Activated naive CD4-positive, alpha-beta T cell treated with anti-CD3 and anti-CD28 coated beads, Interleukin-2, amount 50 U/mL, for 72 hours (primary cell): ENCODE data around the gene FANCE. TPM values are rescaled to one million over a fixed set of nuclear protein-coding genes. Genes with fewer than 3 reads are reported as not detected.

ENCODE experiments used
- ATAC-seq, 2 donors: fragments of 150-1000 bp; cut with Tn5 transposase; 2 replicates each; pipeline ENCODE4 v1.10.0; 2021; ENCODE audit warnings: mild to moderate bottlenecking in 2 of 2, moderate library complexity in 2 of 2
- DNase-seq, 2 donors: peaks; one replicate each; pipeline ENCODE4 v3.0.0; 2021 to 2022; ENCODE audit warnings: low spot score in 2 of 2
- H3K27ac Mint-ChIP-seq, 2 donors: one replicate each; pipeline ENCODE4 v1.8.0; 2022; ENCODE audit warnings: mild to moderate bottlenecking in 2 of 2, mixed read lengths in 2 of 2
- H3K36me3 Mint-ChIP-seq, 2 donors: one replicate each; pipeline ENCODE4 v1.8.0; 2022; ENCODE audit warnings: mixed read lengths in 2 of 2
- H3K9me3 Mint-ChIP-seq, 2 donors: one replicate each; pipeline ENCODE4 v1.8.0; 2022; ENCODE audit warnings: mixed read lengths in 2 of 2
- total RNA-seq, 2 donors: library from RNA; stranded (reverse); gene quantifications; one replicate each; pipeline ENCODE4 v1.2.3, GENCODE V29; 2022

The FANCE gene
- total RNA-seq, 2 donors from 2014 or later, result 14.3 to 14.7 TPM

DNA sequence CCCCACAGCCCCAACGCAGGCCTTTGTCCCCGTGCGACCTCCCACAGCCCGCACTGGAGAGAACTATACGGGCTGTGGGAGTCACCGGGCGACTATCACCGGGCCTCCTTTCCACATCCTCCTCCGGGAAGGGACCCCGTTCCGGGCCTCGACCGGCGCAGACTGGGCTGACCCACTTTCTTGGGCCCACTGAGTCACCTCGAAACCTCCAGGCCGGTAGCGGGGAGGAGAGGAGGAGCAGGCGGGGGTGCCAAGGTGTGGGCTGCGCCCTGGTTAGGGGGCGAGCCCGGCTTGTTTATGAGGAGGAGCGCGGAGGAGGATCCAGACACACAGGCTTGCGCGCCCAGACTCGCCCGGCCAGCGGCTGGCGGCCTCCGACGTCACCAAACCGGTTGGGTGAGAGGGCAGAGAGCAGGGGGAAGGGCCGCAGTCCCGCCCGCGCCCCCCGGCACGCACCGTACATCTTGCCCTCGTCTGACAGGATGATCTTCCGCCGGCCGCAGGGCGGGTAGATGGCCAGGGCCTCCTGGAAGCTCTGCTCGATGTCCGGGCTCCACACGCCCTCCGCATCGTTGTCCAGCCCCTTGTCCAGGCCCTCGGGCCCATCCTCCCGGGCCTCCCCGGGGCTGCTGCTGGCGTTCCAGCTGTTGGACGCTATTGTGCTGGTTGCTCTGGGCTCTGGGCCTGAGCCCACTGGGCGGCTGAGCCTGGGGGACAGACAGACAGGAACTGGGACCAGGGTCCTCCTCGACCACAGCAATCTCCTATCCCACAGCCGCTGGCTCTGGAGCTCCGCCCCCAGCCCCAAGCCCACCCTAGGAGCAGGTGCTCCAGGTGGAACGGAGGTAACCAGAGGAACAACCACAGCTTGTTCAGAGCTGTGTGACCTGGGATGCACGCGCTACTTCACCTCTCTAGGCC is 34.1 kb downstream of the FANCE start:
- ATAC-seq, result no peak
- Mint-ChIP-seq H3K36me3 (no peaks in the 10 kb centered on the region), H3K27ac (no peak overlapping the region), H3K9me3 (no peaks in the 10 kb centered on the region)
- DNase-seq, result no peak

DNA sequence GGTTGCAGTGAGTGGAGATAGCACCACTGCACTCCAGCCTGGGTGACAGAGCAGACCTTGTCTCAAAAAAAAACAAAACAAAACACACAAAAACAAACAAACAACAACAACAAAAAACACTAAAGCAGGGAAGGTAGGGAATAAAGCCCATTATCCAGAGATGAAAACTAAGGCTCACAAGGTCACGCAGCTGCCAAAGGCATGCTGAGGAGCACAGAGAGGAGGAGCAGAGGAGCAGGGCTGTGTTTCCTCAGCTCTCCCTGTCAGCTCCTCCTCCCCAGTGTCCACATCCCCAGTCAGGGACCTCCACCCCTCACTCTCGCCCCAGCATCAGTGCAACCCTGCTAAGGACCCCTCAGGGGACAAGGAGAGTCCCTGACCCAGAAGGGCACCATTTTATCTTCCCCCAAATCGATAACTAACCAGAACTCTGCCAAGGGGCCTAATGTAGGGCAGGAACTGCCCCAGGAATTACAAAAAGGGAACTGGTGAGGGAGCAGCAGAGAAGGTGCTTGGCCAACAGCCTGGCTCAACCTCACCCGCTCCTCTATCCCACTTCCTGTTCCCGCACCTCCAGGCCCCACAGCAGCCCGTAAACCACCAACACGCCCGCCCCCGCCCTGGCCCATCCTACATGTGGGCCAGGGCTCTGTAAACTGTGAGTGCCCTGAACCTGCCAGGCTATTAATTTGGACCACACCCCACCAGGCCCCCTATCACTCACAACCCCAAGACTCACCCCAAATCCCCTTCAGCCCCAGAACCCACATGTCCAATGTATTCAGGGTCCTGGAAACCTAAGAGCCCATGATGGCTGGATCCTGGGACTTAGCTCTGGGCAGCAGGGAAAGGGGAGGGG is 35.7 kb downstream of the FANCE start:
- ATAC-seq (no peak), DNase-seq (no peak)
- no peaks in the 10 kb centered on the region for H3K9me3 Mint-ChIP-seq
- no peak overlapping the region for H3K27ac Mint-ChIP-seq
- H3K36me3 Mint-ChIP-seq, result no peaks in the 10 kb centered on the region

DNA sequence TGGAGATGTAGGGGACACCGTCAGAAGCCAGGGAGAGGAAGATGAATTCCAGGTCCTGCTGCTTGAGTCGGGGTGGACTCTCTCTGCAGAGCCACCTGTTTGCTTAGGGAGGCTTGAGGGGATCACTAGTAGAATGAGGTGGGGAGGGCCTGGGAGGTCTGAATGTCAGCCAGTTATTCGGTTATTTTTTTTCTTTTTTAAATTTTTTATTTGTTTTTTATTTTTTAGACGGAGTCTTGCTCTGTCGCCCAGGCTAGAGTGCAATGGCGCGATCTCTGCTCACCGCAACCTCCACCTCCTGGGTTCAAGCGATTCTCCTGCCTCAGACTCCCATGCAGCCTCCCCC is 36.4 kb downstream of the FANCE start:
- no peak for DNase-seq
- no peaks in the 10 kb centered on the region for H3K36me3 Mint-ChIP-seq
- H3K27ac Mint-ChIP-seq, result no peak overlapping the region
- ATAC-seq, result no peak
- H3K9me3 Mint-ChIP-seq, result no peaks in the 10 kb centered on the region

DNA sequence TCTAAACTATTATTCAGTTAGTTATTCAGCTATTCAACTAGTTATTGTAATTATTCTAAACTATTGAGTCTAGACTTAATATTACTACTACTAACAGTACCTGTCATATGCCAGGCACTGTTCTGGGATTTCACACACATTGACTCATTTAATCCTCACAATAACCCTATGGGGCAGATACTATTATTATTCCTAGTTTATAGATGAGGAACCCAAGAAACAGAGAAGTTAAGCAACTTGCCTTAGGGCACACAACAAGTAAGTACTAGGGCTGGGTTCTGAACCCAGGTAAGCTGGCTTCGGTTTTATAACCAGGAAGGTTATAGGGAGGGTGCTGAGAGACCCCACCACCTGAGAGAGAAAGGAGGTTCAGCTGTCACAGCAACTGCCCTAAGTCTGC is 36.9 kb downstream of the FANCE start:
- H3K36me3 Mint-ChIP-seq, result no peaks in the 10 kb centered on the region
- no peak overlapping the region for H3K27ac Mint-ChIP-seq
- DNase-seq (no peak), ATAC-seq (no peak)
- H3K9me3 Mint-ChIP-seq, result no peaks in the 10 kb centered on the region

DNA sequence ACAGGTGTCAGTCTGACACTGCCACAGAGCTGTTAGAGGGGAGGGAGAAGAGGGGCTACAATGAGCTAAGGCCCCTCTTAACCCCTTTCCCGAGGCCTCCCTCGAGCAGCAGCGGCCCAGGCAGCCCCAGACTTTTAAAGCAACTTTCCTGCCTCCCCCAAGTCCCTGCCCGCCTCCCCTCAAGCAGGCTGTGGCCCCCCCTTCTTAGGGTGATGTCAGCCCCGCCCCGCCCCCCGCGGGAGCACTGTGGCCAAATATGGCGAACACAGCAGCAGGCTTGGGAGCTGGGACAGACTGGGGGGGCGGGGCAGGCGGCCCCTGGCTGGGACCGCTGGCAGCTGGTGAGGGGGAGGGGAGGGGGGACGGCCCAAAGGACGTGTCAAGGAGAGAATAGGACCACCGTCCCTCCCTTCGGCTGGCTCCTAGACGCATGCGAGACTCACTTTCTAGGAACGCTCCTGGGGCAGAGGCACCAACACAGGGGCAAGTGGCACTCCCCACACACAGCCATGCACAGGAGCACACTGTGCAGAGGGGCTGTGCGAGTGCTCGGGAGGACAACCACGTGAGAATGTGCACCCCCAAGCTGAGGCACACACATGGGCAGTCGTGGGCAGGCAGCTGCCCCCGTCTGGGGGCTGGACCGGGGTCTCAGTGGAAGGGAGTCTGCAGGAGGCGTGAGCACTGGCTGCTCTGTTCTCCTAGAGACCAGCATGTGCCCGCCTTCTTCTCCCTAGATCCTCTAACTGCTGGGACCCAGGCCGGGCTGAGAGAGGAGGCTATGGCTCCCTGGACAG is 38.1 kb downstream of the FANCE start:
- Mint-ChIP-seq H3K27ac (no peak overlapping the region), H3K36me3 (no peaks in the 10 kb centered on the region), H3K9me3 (no peaks in the 10 kb centered on the region)
- DNase-seq (no peak), ATAC-seq (no peak)

DNA sequence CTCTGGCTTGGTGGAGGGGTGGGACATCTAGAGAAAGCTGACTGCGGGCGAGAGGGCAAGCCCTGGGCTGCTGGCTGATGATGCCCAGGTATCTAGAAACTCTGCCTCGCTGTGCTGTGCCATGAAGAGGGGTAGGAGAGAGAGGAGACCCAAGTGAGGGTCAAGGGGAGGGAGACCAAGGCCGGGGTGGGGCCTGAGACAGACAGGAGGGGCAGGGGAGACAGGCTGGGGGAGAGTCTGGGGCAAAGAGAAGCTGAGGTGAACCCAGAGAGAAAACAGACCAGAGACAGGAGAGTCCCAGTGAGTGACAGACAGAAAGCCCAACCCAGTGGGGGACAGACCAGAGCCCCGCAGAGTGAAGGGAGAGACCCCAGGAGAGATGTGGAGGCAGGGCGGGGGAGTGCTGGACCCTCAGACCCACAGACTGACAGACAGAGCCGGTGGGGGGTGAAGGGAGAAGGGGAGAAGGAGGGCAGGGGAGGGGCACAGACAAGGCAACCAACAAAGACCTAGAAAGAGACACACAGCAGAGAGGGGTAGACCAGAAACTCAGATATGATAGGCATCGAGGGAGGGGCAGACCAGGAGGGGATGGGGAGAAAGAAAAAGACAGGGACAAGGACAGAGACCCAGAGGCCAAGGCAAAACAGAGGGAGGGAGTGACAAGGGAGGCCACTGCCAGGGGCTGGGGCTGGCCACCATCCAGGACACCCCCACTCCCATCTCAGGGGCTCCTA is 38.9 kb downstream of the FANCE start:
- Mint-ChIP-seq H3K36me3 (no peaks in the 10 kb centered on the region), H3K9me3 (no peaks in the 10 kb centered on the region), H3K27ac (peak overlapping the region in 1 of 2 donors; percentile 58)
- ATAC-seq, result no peak
- DNase-seq, result no peak

DNA sequence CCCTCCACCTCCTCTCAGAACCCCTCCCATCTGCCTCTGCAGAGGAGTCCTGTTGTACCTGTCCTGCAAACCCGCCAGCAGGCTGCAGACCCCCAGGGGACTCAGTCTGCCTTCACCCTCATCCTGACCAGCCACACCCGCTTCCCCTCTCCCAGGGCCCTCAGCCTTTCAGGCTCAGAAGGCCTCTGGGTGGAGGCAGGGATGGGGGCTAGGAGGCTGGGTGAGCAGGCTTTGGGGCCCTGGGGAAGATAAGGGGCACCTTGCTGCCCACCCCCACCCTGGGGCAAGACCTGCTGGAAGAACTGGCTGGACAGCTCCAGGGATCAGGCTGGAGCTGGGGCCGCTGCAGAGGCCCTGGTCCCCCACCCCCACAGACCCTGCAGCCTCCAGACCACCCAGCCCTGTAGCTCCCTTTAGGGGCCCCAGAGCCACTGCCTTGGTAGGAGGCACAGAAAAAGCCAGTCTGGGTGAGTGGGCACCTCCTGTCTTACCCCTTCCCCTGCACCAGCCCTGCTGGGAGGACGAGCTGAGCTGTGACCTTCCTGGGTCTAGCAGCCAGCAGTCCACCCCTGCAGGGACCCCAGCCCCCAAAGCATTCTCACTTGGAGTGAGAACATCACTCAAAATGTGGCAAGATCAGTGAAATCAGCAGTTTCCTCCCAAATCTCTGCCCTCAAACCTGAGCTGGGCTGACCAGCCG is 39.6 kb downstream of the FANCE start:
- H3K36me3 Mint-ChIP-seq, result no peaks in the 10 kb centered on the region
- H3K9me3 Mint-ChIP-seq, result no peaks in the 10 kb centered on the region
- no peak for DNase-seq
- ATAC-seq, result no peak
- no peak overlapping the region for H3K27ac Mint-ChIP-seq

DNA sequence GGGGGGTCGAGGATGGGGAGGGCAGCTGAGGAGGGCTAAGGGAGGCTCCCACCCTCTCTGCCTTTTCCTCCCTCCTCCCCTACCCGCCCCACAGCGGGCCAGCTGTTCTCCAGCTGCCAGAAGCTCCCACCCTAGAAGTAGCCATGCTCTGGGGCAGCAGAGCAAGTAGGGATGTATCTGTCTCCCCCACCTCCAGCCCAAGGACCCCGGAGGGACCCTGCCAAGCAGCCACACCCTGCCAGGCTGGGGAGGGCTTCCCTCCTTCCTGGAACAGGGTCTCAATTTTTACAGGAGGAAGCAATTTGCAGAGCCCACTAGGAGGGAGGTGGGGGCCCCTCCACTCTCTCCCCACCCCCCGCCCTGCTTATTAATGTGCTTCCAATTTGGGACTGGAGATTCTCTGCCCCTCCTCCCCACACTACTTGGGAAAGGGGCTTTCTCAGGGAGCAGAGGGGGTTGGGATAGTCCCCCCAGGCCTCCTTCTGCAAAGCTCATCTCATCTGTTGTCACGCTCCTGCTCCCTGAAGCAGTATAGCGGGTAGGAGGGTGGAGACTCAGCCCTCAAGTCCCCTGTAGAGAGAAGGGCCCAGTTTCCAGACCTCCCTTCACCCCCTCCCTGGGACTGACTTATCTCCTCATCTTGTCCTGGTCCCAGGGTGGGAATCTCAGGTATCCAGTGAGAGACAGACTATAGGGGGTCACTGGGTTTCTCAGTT is 40.3 kb downstream of the FANCE start:
- Mint-ChIP-seq H3K36me3 (no peaks in the 10 kb centered on the region), H3K9me3 (no peaks in the 10 kb centered on the region), H3K27ac (no peak overlapping the region)
- DNase-seq, result no peak
- ATAC-seq, result no peak

DNA sequence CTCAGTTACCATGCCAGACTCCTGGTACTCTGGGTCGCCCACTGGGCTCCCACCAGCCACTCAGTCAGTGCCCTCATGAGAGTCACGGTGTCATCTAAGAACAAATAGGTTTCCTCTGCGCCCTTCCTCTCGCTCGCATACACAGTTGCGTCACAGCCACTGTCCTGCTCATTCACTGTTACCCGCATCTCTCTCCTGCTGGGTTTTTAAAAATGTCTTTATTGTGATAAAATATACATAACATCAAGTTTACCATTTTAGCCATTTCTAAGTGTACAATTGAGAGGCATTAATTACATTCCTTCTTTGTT is 40.8 kb downstream of the FANCE start:
- DNase-seq, result no peak
- Mint-ChIP-seq H3K36me3 (no peaks in the 10 kb centered on the region), H3K27ac (peak overlapping the region in 1 of 2 donors; percentile 85), H3K9me3 (no peaks in the 10 kb centered on the region)
- ATAC-seq, result no peak

DNA sequence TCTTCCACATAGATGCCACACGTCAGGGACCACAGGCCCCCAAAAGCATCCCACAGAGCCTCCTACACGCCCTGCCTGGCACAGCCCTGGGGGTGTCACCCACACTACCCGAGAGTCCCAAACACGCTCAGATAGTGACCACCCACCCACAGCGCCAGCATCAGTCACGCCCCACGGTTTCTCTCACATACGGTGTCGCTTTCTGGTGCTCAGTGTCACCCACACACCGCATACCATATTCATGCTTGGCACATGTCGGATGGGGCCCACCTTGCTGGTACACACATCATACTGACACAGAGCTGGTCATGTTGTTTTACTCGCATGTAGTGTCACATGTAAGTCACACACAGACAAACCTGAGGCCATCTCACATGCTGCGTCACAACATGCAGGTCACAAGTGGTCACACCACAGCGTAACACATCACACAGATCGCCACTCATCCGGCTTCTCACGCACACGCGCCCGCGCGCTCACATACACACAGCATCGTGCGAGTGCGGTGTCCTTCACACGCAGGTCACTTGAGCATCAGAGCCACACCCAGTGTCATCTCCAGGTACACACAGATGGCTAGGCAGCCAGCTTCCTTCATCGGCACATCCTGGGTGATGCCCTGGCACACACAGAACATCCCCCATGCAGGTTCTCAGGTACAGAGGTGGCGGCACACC is 41.3 kb downstream of the FANCE start:
- DNase-seq (no peak), ATAC-seq (no peak)
- Mint-ChIP-seq H3K9me3 (no peaks in the 10 kb centered on the region), H3K36me3 (no peaks in the 10 kb centered on the region), H3K27ac (peak overlapping the region in 1 of 2 donors; percentile 85)

DNA sequence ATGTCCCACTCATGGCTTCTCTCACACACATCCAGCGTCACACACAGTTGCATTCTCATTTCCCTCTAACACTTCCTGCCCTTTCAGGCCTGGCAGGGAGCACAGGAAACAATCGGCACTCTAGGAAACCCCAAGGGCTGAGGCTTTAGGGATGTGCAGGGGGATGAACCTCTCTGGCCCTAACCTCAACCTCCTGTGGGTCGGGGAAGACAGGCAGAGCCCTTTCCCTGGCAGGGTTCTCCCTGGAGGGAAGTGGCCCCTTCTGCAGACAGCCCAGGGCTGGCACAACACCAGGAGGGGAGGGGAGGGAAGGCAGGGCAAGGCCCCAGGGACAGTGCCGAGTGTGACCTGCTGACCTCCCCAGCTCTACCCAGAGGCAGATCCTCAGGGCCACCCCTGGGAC is 42.0 kb downstream of the FANCE start:
- DNase-seq (no peak), ATAC-seq (no peak)

DNA sequence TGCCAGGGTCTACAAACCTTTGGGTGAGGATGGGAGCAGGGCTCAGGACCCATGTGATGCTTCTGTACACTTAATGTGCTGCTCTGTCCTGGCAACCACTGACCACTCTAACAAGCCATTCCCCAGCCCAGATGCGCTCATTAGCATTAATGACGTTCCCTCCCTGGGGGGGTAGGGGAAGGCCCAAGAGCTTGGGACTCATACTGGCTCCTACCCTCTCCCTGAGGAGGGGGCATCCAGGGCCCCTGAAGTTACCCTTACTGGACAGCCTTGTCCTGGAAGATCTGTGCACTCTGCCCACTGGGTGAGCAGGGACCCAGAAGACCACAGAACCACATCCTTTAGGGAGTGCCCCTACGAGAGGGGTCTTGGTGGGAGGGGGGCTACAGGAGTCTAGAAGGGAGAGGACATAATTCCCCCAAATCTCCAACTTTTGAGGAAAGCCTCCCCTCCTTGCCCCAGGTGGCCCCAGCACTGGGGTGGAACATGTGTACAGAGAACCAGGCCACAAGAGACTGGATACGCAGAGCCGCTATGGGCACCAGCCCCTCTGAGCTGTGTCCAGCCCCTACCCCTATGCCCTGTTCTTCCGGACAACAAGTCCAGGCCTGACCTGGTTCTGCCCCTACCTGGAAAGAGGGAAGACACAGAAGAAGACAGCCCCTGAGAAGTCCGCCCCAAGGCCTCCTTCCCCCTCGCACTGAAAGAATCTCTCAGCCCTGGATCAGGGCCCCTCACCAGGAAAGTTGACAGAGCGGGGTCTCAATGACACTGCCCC is 43.3 kb downstream of the FANCE start:
- no peak for ATAC-seq
- no peaks in the 10 kb centered on the region for H3K36me3 Mint-ChIP-seq
- no peaks in the 10 kb centered on the region for H3K9me3 Mint-ChIP-seq
- H3K27ac Mint-ChIP-seq, result no peak overlapping the region
- DNase-seq, result no peak

More for the DNA sequence above, 42.0 kb downstream of the FANCE start:
- H3K36me3 Mint-ChIP-seq, result no peaks in the 10 kb centered on the region
- no peaks in the 10 kb centered on the region for H3K9me3 Mint-ChIP-seq
- no peak overlapping the region for H3K27ac Mint-ChIP-seq

DNA sequence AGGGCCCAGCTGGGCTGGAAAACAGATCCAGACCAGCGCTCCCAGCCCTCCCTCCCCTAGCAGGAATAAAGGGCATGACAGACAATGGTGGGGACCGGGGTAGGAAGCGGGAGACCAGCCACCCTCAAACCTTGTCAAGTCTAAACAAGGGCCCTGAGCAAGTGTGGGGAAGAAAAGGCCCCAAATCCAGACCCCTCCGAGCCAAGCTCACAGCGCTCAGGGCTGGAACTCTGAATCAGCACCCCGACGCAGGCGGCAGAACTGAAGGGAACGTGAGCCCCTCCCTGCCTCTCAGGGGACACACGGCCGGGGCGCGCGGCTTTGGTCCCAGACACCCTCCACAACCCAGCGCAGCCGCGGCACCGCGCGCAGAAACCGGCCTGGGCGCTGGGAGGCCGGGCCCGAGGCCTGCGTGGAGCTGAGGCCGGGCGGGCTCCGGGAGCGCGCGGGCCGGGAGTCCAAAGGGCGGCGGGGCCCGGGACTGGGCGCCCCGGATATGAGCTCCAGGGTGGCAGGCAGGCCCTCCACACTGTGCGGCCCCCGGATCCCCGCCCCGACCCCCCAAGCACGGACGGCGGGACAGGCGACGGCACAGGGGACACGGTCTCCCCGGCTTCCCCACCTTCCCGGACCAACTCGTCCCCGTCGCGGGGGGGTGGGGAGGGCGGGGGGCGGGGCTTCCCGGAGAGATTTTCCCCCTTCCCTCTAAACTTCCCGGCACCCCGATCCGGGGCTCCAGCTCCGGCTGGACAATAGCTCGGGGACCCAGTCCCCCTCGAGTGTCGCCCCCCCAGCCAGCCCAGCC is 44.1 kb downstream of the FANCE start:
- no peaks in the 10 kb centered on the region for H3K36me3 Mint-ChIP-seq
- H3K9me3 Mint-ChIP-seq, result no peaks in the 10 kb centered on the region
- peak in 1 of 2 donors; percentile 9 for ATAC-seq
- DNase-seq, result no peak
- H3K27ac Mint-ChIP-seq, result no peak overlapping the region
